HG03565 (cell line): ENCODE data around the gene RIMKLB.
A peak's percentile ranks its signal among the peaks of the same experiment; 100 is the strongest.

Experiments used
- ATAC-seq: cut with Tn5 transposase; IDR thresholded peaks from one replicate; pipeline ENCODE4 v1.9.1; 2021; ENCODE audit warnings: mild to moderate bottlenecking, moderate library complexity; ENCODE audit not compliant: unreplicated experiment

RIMKLB gene, protein sequence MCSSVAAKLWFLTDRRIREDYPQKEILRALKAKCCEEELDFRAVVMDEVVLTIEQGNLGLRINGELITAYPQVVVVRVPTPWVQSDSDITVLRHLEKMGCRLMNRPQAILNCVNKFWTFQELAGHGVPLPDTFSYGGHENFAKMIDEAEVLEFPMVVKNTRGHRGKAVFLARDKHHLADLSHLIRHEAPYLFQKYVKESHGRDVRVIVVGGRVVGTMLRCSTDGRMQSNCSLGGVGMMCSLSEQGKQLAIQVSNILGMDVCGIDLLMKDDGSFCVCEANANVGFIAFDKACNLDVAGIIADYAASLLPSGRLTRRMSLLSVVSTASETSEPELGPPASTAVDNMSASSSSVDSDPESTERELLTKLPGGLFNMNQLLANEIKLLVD

DNA sequence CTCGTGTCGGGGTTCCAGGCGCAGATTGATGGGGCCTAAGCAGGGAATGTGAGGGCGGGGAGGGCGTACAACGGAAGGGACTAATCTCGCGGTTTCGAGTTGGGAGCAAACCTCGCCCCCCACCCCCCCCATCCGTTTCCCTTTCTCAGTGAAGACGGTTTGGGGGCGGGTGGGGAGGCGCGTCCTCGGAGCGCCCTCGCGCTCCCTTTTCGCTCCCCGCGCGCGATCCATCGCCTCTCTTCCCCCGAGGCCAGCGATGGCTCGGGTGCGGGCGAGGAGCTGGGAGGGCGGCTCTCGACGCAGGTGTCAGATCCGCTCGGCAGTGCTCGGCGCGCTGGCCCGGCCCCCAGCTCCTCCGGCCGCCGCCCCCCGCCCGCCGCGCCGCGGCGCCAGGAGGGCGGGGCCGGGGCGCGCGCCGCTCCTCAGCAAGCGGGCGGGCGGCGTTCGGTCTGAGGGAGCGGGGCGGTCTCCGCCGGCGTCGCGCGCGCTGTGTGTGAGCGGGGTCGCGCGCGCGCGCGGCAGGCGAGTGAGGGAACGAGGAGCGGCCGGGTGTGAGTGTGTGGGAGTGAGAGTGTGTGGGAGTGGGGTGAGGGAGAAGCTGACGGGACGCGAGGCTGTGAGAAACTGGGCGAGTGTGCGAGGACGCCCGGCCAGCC is at the start of gene RIMKLB:
Gene RIMKLB, plus strand, starts transcription at position 516 of the 656 bp plus-strand sequence. CDS start 15,876 bp downstream, outside the sequence.
- peak; percentile 59 for ATAC-seq

DNA sequence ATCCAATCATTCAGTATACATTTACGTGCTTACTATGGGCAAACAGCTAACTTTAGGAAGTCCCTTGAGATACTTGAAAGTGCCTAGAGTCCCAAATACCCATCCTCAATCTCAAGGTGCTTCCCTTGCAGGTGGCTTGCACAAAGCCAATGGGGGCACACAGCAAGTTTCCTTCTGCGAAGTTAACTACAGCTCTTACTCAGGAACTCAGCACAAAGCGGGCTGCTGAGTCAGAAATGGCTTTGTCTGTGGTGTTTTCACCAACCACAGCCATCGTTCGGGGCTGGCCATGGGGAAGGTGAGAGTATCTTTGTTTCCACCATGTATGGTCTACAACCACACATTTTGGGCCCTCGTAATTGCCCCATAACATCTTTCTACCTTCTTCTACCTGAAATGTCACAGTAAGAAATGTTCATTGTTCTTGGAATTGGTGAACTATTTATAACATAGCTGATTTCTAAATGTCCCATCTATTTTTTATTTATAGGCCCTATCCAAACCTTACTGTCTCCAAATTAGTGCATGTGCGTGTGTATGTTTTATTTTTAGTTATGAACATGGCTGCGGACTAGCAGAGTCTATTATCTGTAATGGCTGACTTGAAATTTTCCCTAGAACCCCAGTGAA is 49.1 kb upstream of the RIMKLB start:
- peak; percentile 79 for ATAC-seq

DNA sequence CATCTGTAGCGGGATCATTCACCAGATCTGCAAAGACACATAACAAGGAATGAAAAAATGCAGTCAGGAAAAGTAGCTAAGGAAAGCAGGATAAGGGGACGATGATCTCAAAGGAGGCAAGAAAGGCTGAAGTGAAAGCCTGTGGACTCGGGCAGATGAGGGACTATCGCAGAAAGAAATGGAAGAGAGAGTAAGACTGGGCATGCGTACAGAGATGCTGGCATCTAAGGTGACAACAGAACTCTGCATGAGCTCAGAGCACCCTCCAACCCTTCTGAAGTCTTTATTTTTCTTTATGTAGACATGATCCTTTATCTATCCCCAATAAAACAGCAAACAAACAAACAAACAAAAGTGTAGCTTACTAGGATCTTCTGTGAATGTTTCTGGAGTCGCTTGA is 42.4 kb upstream of the RIMKLB start:
- ATAC-seq = no peak

DNA sequence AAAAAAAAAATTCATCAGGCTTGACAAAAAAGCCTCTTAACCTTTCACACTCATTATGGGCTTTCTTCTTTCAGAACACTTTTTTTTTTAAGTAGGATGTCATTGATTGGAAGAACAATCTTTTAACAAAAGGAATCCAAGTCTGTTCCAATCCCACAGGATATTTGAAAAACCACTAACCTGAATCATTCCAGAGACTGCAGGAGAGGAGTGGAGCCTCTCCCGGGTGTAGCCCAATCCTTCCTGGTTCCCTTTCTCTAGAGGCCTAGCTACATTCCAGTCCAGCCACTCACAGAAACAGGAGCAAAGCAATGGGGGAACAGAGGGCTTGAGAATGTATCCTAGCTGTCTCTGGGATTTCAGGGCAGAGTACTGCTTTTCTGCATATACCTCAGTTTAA is 39.4 kb upstream of the RIMKLB start:
- no peak for ATAC-seq

DNA sequence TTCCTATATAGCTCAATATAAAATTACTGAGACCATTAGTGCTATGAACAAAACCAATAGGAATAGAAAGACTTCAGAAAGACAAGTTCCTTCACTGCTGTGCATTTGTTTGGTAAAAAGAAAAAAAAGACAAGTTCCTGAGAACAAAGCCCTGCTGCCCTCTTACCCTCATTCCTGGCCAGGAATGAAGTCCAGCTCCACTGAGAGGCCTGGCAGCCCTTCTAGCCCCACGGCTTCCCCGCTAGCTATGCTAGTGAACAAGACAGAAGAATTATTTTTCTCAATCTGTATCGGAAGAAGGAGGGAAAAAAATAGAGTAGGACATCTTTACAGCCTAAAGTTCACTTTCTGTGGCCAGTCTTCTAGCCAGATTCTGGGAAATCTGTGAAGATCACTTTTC is 36.8 kb upstream of the RIMKLB start:
- no peak for ATAC-seq

DNA sequence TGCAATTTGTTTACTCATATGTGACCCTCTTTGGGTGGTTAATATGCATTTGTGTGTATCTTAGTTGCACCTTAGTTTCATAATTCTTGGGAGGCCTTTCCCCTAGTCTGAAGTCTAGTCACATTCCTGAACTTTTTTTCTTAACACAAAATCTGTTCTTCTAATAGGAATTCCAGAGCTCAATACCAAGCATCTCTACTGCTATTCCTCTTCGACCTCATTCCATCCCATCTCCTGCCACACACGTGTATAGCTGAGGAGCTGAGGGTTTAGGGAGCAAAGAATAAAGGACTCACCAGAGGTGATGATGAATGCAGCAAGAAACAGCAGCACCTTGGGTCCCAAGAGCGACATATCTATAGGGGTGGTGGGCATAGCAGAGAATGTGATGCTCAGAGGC is 36.0 kb upstream of the RIMKLB start:
- no peak for ATAC-seq

DNA sequence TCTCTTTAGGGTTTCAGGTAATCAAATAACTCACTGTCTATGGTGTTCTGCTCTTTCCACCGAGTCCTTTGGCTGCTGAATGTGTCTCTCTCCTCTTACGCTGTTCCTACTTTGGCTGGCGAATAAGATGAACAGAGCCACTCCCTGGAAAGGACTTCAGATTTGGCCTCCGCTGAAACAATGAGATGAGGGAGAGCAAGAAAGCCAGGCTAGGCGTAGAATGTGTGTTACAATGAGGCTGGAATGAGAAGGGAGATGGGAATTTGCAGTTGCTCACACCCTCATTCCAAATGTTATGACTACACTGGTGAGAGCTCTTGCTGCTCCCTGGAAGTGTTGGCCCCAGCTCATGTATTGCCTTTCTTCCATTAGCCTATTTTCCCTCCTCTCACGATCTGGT is 35.2 kb upstream of the RIMKLB start, which contains the start of gene MFAP5:
Gene MFAP5, minus strand, starts transcription at position 234 of the 400 bp plus-strand sequence. CDS start 722 bp downstream, outside the sequence.
- no peak for ATAC-seq

DNA sequence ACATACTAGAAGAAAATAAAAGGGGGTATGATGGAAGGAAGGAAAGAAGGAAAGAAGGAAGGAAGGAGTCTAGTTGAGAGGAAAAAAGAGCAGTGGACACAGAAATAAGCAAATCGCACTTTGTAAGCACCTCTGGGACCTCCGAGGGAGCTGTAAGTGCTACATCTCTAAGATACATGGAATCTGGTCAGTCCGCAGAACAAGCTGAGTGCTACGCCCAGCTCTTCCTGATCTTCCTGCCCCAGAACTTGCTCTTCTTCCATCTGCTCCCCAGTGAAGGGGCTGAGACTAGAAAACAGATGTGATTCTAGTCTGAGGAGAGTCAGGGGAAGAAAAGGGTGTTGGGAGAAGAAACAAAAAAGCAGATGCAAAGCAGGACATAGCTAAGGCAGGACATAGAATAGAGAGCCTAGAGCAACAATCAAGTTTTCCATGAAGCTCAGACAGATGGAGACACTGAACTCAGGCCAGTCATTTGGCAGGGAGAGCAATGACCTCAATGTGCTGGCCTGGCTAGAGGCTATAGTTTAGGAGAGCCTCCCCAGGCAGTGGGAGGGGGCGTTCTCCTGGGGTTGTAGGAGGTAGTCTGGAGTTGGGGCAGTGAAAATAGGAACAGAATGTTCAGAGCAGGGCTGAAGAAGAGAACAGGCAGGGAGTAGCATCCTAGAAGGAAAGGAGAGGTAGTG is 33.4 kb upstream of the RIMKLB start:
- ATAC-seq = no peak

DNA sequence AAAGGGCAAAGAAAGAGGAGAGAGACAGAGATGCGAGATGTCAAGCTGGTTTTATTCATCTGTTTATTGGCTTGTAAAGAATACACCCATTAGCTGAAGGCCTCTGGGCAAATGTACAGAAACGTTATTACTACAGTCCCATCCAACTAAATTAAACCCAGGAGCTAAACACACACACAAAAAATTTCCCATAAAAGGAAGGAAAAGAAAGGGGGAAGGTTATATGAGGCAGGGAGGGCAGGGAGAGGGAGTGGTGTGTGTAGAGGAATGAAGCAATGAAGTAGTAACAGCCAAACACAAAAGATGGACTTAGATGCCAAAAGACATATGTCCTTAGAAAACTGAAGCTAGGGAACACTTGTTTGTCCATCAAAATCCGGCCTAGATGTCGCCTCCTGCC is 32.0 kb upstream of the RIMKLB start:
- no peak for ATAC-seq

DNA sequence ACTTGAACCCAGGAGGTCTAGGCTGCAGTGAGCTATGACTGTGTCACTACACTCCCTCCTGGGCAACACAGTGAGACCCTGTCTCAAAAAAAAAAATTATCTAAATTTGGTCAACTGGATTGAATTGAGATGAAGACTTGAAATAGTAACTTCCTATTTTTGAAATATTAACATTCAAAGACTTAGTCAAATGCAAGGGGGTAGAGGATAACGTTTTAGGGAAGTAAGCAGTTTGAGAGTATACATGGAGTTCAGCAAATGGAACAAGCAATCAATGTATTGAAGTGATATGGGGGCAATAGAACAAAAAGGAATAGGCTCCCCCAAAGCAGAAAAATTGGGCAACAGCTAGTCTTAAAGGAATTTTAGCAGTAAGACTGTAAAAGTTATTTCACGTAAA is 30.5 kb upstream of the RIMKLB start:
- no peak for ATAC-seq

DNA sequence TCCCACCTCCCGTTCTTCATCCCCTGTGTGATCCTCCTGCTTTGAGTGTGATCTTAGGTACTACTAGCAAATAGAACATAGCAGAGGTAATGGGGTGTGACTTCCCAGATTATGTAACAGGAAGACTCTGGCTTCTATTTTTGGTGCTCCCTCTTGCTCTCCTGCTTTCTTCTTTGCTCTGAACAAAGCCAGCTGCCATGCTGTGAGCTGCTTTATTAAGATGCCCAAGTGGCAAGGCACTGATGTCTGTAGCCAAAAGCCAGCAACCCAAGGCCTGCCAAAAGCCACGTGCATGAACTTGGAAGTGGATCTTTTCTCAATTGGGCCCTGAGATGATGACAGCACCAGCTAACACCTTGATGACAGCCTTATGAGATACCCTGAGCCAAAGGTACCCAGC is 29.4 kb upstream of the RIMKLB start:
- ATAC-seq = no peak

DNA sequence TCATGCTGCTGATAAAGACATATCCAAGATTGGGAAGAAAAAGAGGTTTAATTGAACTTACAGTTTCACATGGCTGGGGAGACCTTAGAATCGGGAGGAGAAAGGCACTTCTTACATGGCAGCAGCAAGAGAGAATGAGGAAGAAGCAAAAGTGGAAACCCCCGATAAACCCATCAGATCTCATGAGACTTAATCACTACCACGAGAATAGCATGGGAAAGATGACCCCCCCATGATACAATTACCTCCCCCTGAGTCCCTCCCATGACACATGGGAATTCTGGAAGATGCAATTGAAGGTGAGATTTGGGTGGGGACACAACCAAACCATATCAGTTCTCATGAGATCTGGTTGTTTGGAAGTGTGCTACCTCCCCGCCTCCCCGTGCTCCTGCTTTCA is 25.4 kb upstream of the RIMKLB start:
- ATAC-seq = no peak

DNA sequence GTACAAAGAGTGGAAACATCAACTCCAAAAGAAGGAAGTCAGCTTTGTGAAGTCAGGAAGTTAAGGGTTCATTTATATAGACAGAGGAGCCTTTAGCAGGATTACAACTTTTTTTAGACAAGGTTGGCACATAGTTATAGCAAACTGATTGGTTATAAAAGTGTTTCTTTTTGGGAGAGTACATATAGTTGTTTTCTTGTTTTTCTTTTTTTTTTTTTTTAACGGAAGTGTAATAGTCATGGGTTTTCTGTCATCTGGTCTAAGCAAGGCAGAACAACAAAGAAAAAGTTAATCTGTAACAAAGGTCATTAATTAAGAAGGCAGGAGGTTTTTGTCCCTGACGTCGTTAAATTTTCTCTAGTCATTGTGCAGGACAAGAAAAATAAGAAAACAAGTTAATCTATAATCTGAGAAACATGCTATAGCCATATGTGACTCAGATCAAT is 22.2 kb upstream of the RIMKLB start:
- no peak for ATAC-seq

DNA sequence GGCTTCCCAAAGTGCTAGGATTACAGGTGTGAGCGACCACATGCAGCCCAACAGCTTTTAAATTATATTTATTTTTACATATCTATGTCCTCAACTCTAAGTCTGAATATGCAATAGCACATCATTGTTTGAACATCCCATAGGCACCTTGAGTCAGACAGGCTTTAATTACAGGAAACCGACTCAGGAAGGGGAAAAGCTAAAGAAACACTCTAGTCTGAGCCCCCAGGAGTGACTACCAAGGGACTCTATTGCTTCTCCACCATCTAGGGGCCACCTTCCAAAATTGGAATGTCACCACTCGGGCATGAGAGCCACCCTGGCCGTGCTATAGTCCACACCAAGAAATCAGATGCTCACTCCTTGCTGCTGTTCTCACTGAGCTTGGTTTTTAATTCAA is 21.1 kb upstream of the RIMKLB start:
- ATAC-seq = no peak

DNA sequence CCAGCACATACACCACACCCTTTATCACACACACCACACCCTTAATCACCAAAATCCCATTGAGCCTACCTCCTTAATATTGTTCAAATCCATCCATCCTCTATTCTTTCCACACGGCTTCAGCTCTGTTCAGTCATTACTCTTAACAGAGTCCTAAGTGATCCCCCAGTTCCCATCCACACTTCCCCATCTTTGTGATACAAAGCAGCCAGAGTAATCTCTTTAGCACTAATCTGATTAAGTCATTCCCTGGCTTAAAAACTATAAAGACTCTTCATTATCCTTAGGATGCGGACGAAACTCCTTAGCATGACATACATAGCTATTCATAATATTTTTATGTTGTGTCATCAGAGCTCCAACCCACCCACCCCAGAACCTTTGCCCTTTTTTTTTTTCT is 20.4 kb upstream of the RIMKLB start:
- ATAC-seq = no peak

DNA sequence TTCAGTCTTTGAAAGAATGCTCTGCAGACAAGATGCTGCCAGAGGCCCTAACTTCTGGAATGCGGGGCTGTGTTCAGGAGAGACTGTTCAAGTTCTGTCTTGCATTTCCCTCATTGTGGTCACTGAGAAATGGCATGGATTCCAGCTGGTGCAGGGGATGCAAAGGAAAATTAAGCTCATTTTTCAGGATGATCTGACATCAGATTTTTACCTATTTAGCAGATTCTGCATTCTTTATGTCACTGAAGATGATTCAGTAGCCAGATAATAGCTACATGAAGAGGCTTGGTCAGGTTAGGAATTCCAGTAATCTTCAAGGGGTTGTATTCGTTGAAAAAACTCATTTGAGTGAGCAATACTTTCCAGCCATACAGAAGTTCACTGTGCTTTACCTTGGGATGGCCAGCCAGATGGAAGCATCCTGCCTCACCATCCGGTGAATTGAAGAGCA is 19.1 kb upstream of the RIMKLB start:
- no peak for ATAC-seq

DNA sequence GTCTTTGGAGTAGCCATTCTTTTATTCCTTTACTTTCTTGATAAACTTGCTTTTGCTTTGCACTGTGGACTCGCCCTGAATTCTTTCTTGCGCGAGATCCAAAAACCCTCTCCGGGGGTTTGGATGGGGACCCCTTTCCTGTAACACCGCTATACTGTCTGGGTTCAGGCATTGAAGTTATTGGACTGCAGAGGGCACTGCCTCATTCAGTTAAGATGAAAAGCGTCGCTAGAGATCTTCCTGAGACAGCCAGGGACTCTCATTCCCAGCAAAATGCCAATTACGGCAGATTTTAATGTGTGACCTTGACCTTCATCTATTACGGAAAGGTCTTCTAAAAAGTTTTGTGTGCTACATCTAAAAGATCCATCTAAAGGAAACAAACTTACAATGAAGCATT is 17.3 kb upstream of the RIMKLB start:
- no peak for ATAC-seq

DNA sequence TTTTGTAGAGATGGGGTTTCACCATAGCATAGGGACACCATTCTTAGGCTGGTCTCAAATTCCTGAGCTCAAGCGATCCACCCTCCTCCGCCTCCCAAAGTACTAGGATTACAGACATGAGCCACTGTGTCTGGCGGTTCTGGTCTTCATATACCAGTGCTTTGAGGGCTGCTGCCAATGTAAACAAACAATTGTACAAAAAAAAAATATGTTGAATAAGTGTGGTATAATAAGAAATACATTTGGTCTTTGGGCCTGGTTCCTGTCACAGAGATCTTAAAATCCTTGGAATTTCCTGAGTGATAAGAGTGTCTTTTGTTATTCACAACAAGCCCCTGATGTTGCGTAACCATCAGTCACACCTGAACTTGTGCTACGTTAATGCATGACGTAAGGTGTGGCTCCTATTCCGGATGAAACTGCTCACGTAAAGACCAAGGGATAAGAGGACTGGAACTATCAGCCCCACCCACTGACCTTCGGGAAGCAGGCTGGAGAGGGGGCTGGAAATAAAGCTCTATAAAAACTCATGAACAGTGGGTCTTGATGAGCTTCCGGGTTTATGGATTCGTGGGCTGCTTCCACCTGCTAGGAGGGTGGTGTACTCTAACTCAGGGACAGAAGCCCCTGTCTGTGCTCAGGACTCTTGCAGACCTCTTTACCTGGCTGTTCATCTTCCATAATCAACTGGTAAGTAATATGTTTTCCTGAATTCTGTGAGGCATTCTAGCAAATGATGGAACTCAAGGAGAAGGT is 16.5 kb upstream of the RIMKLB start:
- no peak for ATAC-seq

DNA sequence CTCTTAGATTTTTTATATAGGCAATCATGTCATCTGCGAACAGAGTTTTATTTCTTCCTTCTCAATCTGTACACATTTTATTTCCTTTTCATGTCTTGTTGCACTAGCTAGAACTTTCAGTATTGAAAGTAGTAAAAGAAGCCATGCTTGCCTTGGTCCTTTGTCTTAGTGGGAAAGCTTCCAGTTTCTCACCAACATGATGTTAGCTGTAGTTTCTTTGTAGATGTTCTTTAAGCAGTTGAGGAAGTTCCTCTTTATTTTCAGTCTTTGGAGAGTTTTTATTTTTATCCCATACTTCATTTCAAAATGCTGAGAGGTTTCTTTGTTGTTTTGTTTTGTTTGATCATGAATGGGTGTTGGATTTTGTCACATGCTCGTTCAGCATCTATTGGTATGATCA is 12.7 kb upstream of the RIMKLB start:
- no peak for ATAC-seq

DNA sequence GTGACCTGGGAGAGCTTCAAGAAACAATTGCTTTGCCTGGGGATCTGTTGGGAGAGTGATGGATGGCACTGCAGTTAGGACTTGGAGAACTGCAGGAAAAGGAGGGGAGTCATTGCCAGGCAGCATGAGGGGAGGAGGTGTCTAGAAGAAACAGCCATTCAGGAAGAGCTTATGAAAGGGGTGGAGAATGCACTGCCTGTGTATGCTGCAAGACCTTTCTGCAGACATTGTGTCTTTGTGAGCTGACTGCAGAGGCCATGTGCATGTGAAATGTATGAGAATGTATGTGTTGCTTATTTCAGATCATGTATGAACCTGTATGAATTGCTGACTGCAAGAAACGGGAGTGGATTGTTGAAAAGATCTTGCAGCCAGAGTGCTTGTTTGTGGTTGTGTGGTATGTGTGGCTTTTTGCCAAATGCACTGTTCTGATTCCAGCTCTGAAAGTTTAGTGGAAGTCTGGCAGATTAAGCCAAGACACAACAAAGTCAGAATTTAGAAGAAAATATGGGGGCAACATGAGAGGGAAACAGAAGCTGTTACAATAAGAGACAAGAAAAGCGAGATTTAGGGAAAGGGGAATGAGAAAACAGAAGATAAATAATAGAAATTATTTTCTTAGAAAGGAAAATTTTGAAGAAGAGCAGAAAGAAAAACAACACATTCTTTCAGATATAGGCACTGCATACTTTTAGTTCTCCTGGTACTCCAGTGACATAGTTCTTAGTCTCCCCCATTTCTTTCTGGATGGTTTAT is 9.8 kb upstream of the RIMKLB start:
- no peak for ATAC-seq
